Heart right ventricle (tissue), 16 donors: Measurements from ENCODE around the gene ADCY2. TPM values are rescaled to one million over a fixed set of nuclear protein-coding genes. Genes with fewer than 3 reads are reported as not detected.

Experiments
- ATAC-seq, 8 donors: fragments of 200-7000 bp; cut with Tn5 transposase; one replicate each; pipeline ENCODE4 v1.9.1; 2020; ENCODE audit warnings: mild to moderate bottlenecking in 8 of 8, moderate library complexity in 8 of 8, moderate number of reproducible peaks in 1 of 8
- DNase-seq, 2 donors: peaks; one replicate each; pipeline ENCODE4 v3.0.0-alpha.2; 2020
- H3K27ac ChIP-seq, 10 donors: fragments of 200-600 bp; sonication (generic) in 2 of 10; one replicate each; pipeline versions ENCODE4 v1.5.0 to v1.8.0; 2020 to 2022; ENCODE audit warnings: mild to moderate bottlenecking in 3 of 10
- H3K27me3 ChIP-seq, 7 donors: fragments of 200-600 bp; one replicate each; pipeline ENCODE4 v1.8.0; 2021 to 2022; ENCODE audit warnings: mild to moderate bottlenecking in 2 of 7
- H3K36me3 ChIP-seq, 9 donors: fragments of 200-600 bp; sonication (generic) in 1 of 9; one replicate each; pipeline versions ENCODE4 v1.5.0 to v1.8.0; 2020 to 2022; ENCODE audit warnings: mild to moderate bottlenecking in 2 of 9
- H3K4me1 ChIP-seq, 9 donors: fragments of 200-600 bp; sonication (generic) in 1 of 9; one replicate each; pipeline versions ENCODE4 v1.5.0 to v1.8.0; 2020 to 2022; ENCODE audit warnings: mild to moderate bottlenecking in 4 of 9
- H3K4me3 ChIP-seq, 10 donors: fragments of 200-600 bp; sonication (generic) in 2 of 10; one replicate each; pipeline versions ENCODE4 v1.5.0 to v1.8.0; 2020 to 2022; ENCODE audit warnings: mild to moderate bottlenecking in 7 of 10, moderate library complexity in 2 of 10
- H3K9me3 ChIP-seq, 11 donors: fragments of 200-600 bp in 10 of 11; sonication (generic) in 2 of 11; one replicate each; pipeline versions ENCODE4 v1.5.0 to v1.8.0; 2013 to 2022; ENCODE audit warnings: mild to moderate bottlenecking in 2 of 11, control low read depth in 1 of 11, moderate library complexity in 1 of 11
- CTCF ChIP-seq, 9 donors: fragments of 200-600 bp; sonication (generic) in 2 of 9; IDR thresholded peaks; one replicate each; pipeline versions ENCODE4 v1.5.0 to v1.8.0; 2021 to 2022; ENCODE audit warnings: antibody characterized with exemption in 9 of 9, mild to moderate bottlenecking in 5 of 9, moderate library complexity in 1 of 9
- WGBS, 2 donors: extraction: QIAGEN DNeasy Blood & Tissue Kit; methylation state at CpG; one replicate each; pipeline ENCODE4 v1.1.7; 2013; ENCODE audit warnings: inconsistent platforms in 1 of 2; 5-methylcytosine and 5-hydroxymethylcytosine counted together
- intact Hi-C, 10 donors: fragments of 100-400 bp; cut with DNase I; formaldehyde crosslinking; loops; one replicate each; pipeline versions ENCODE4 v1.11.1 to v1.14.2; 2022
- polyA plus RNA-seq, 2 donors: library from polyadenylated mRNA; stranded (reverse); fragments of 200-250 nt; gene quantifications; one replicate each; pipeline ENCODE4 v1.2.3, GENCODE V29; 2013
- total RNA-seq, 10 donors: library from RNA; stranded (reverse); fragmentation: NEBNext Ultra II Directional in 3 of 10; extraction: Animal tissue kit (Norgen Biotek cat#: 25700) in 3 of 10; gene quantifications; one replicate each; pipeline versions ENCODE4 v1.2.1 to v1.2.4, GENCODE V29; 2021 to 2023
- donor health status: Arrhythmogenic right ventricular cardiomyopathy.
- donor health status: ischemic (EF 13 %, LVEDD 7.1; RV severe dilation, severe dysfunction).
- donor health status: healthy with polysubstance abuse.
- donor health status: DM: no; HTN: yes; CAD: no.
- donor health status: DM: no; HTN: no; CAD: no.
- donor health status: ischemic (EF 25% LVEDD 6.9; RV normal size, moderate dysfunction).
- donor health status: ischemic (EF 25% LVEDD 5.7; RV mildly dilated, moderate dysfunction).
- donor health status: healthy.
- donor health status: DM: yes; HTN: yes; CAD: no.
- donor health status: Ischemic cardiomyopathy.
- donor health status: ischemic (EF 35%, LVEDD 5.7; RV mildly dilated, moderate dysfunction).
- donor health status: nonischemic (EF 11% LVEDD 7.7; RV severe dilation, severe dysfunction).
- donor health status: DM: yes; HTN: yes; CAD: no.
- donor health status: PGD.
- donor health status: ischemic (EF 29% LVEDD 5.4; RV normal size, mild dysfunction).
- donor health status: nonischemic (EF 23%, LVEDD 6.1; RV moderate dilation, normal function).

Gene ADCY2
- total and polyA plus RNA-seq, 12 donors = 0.04 to 0.90 (median 0.17) TPM

GRCh38 chr5:7363067-7363677, 32.8 kb upstream of the ADCY2 start:
- H3K9me3 ChIP-seq = peaks cover 0 to 1% (median 0%) of the 10 kb centered on the region in 11 donors
- H3K4me1 ChIP-seq = no peaks in the 10 kb centered on the region
- H3K4me3 ChIP-seq = no peak overlapping the region
- TF ChIP-seq CTCF (IDR thresholded peaks at IDR 0.05) = no peak
- ATAC-seq (no peak), DNase-seq (no peak)
- intact Hi-C loops = no loop called here
- no peaks in the 10 kb centered on the region for H3K36me3 ChIP-seq
- H3K27me3 ChIP-seq = peaks cover 0 to 3% (median 0%) of the 10 kb centered on the region in 7 donors
- WGBS, 2 donors = 60 to 65% methylated on average over 2 of the region's 2 CpGs
- H3K27ac ChIP-seq = no peak overlapping the region

DNA sequence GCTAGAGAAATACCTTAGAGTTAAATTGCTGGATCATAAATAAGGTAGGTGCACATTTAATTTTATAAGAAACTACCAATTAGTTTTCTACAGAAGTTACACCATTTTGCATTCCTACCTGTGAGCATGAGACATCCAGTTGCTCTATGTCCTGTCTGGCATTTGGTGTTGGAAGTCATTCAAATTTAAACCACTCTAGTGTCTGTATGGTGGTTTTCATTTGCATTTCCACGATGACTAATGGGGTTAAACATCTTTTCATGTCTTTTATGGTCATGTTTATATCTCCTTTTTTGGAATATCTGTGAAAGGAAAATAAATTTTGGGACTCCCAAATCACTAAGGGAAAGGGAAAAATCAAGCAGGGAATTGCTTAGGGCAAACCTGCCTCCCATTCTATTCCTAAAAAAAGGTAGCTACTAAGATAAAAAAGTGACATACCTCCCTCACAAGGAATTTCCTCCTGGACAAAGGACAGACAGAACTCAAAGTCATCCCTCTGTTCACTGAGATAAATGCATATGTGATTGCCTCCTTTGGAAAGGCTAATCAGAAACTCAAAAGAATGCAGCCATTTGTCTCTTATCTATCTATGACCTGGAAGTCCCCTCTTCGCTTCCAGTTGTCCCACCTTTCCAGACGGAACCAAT, 31.6 kb upstream of the ADCY2 start:
- Histone ChIP-seq H3K27ac (no peak overlapping the region), H3K27me3 (no peaks in the 10 kb centered on the region), H3K4me1 (no peaks in the 10 kb centered on the region), H3K4me3 (no peak overlapping the region), H3K36me3 (no peaks in the 10 kb centered on the region), H3K9me3 (peaks cover 0 to 7% (median 0%) of the 10 kb centered on the region in 11 donors)
- ATAC-seq (no peak), DNase-seq (no peak)
- intact Hi-C loops = no loop called here
- TF ChIP-seq CTCF (IDR thresholded peaks at IDR 0.05) = no peak
- 35 to 38% methylated on average over 3 of the region's 3 CpGs for WGBS, 2 donors

- 54 to 55% methylated on average over 4 of the region's 4 CpGs for WGBS, 2 donors
Measured at GRCh38 chr5:7367780-7368179, 28.2 kb upstream of the ADCY2 start.

GRCh38 chr5:7372399-7372798, 23.5 kb upstream of the ADCY2 start:
- Histone ChIP-seq H3K27ac (no peak overlapping the region), H3K4me1 (no peaks in the 10 kb centered on the region), H3K4me3 (no peak overlapping the region), H3K27me3 (peaks cover 0 to 5% (median 0%) of the 10 kb centered on the region in 7 donors), H3K36me3 (no peaks in the 10 kb centered on the region), H3K9me3 (peaks cover 0 to 7% (median 0%) of the 10 kb centered on the region in 11 donors)
- 93 to 100% methylated on average over 1 of the region's 1 CpG for WGBS, 2 donors
- ATAC-seq (no peak), DNase-seq (no peak)
- intact Hi-C loops = no loop called here
- no peak for TF ChIP-seq CTCF (IDR thresholded peaks at IDR 0.05)

More at GRCh38 chr5:7367780-7368179, 28.2 kb upstream of the ADCY2 start:
- ATAC-seq (no peak), DNase-seq (no peak)
- H3K36me3 ChIP-seq = no peaks in the 10 kb centered on the region
- intact Hi-C loops = no loop called here
- no peak for TF ChIP-seq CTCF (IDR thresholded peaks at IDR 0.05)
- H3K9me3 ChIP-seq = peaks cover 0 to 7% (median 0%) of the 10 kb centered on the region in 11 donors
- no peaks in the 10 kb centered on the region for H3K4me1 ChIP-seq
- H3K27ac ChIP-seq = no peak overlapping the region
- H3K4me3 ChIP-seq = no peak overlapping the region
- no peaks in the 10 kb centered on the region for H3K27me3 ChIP-seq
